Measurements from ENCODE around the gene NAA40.

DNA sequence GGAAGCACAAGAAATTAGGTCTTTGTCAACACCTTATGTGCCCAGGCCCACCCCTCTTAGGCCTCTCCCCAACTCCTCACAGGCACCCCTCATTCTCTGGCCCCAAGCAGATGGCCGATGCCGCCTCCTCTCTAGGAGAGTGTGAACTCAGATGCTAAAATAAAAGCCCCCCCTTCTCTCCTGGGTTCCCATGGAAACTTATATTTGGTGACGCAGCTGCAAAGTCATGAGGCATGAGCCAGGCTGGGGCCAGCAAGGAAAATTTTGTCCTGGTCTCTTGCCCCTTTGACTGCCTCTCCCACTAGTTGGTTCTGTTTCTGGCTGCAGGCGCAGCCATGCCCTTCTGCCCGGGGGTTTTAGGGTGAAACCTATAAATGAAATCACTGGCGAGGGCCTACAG, 33.6 kb upstream of the NAA40 start:
- TF ChIP-seq, protein P1, sequence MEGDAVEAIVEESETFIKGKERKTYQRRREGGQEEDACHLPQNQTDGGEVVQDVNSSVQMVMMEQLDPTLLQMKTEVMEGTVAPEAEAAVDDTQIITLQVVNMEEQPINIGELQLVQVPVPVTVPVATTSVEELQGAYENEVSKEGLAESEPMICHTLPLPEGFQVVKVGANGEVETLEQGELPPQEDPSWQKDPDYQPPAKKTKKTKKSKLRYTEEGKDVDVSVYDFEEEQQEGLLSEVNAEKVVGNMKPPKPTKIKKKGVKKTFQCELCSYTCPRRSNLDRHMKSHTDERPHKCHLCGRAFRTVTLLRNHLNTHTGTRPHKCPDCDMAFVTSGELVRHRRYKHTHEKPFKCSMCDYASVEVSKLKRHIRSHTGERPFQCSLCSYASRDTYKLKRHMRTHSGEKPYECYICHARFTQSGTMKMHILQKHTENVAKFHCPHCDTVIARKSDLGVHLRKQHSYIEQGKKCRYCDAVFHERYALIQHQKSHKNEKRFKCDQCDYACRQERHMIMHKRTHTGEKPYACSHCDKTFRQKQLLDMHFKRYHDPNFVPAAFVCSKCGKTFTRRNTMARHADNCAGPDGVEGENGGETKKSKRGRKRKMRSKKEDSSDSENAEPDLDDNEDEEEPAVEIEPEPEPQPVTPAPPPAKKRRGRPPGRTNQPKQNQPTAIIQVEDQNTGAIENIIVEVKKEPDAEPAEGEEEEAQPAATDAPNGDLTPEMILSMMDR (IDR thresholded peaks at IDR 0.05; ENCODE audit: borderline replicate concordance, extremely low read depth, low read length, poor library complexity, severe bottlenecking), result no peak
- TF ChIP-seq EZH2 (IDR thresholded peaks at IDR 0.05; ENCODE audit: borderline replicate concordance, low read depth, low read length, severe bottlenecking), result no peak
